Kidney (tissue), 14 donors: ENCODE measurements around the gene ULK4. TPM values are rescaled to one million over a fixed set of nuclear protein-coding genes. Genes with fewer than 3 reads are reported as not detected.

Experiments
- DNase-seq, 5 donors: peaks; one replicate each; pipeline ENCODE4 v3.0.0-alpha.2; 2013 to 2020
- FAIRE-seq: peaks from 2 replicates; lab custom pipeline; 2012; peaks lifted over from hg19 to GRCh38; lab: Jason Lieb, UNC
- H3K27ac ChIP-seq, 2 donors: one replicate each; pipeline ENCODE4 v1.7.0; 2013; ENCODE audit warnings: low read depth in 2 of 2, low read length in 2 of 2, inconsistent platforms in 1 of 2
- H3K27me3 ChIP-seq: one replicate; pipeline ENCODE4 v1.7.1; 2013; ENCODE audit warnings: low read length, inconsistent platforms; ENCODE audit not compliant: control insufficient read depth, insufficient read depth
- H3K36me3 ChIP-seq, 3 donors: one replicate each; pipeline versions ENCODE4 v1.7.0 to v1.7.1; 2013; ENCODE audit warnings: low read length in 3 of 3, control low read depth in 1 of 3, inconsistent platforms in 1 of 3; ENCODE audit not compliant: insufficient read depth in 3 of 3, control insufficient read depth in 2 of 3
- H3K4me1 ChIP-seq, 3 donors: one replicate each; pipeline versions ENCODE4 v1.7.0 to v1.7.1; 2013; ENCODE audit warnings: low read length in 3 of 3, inconsistent platforms in 1 of 3, low read depth in 1 of 3; ENCODE audit not compliant: control insufficient read depth in 2 of 3, insufficient read depth in 2 of 3
- H3K4me3 ChIP-seq, 3 donors: one replicate each; pipeline versions ENCODE4 v1.7.0 to v1.8.1; 2013; ENCODE audit warnings: low read length in 3 of 3, control low read depth in 1 of 3, inconsistent platforms in 1 of 3
- H3K9ac ChIP-seq, 3 donors: one replicate each; pipeline versions ENCODE4 v1.7.0 to v1.7.1; 2013; ENCODE audit warnings: low read length in 3 of 3, control low read depth in 1 of 3, inconsistent platforms in 1 of 3
- H3K9me3 ChIP-seq, 3 donors: one replicate each; pipeline versions ENCODE4 v1.7.0 to v1.7.1; 2013; ENCODE audit warnings: low read length in 3 of 3, control low read depth in 1 of 3, inconsistent platforms in 1 of 3; ENCODE audit not compliant: control insufficient read depth in 2 of 3, insufficient read depth in 1 of 3
- CTCF ChIP-seq: IDR thresholded peaks from 3 replicates; pipeline ENCODE4 v1.5.1; 2012; ENCODE audit warnings: mild to moderate bottlenecking, moderate library complexity, borderline replicate concordance; ENCODE audit not compliant: insufficient read depth; ENCODE audit errors: extremely low read depth
- intact Hi-C: fragments of 100-400 bp; cut with DNase I; formaldehyde crosslinking; loops from one replicate; pipeline ENCODE4 v1.11.1; 2022
- polyA plus RNA-seq: library from polyadenylated mRNA; stranded (reverse); fragments of 350-450 nt; fragmentation: Illumina TruSeq; extraction: RNeasy Lipid Tissue Mini Kit (QIAGEN cat#74804); gene quantifications from one replicate; pipeline ENCODE4 v1.2.3, GENCODE V29; 2014; ENCODE audit warnings: low read depth, low replicate concordance; ENCODE audit not compliant: insufficient read depth
- total RNA-seq: library from RNA; stranded (reverse); fragmentation: NEBNext Ultra II Directional; extraction: Animal tissue kit (Norgen Biotek cat#: 25700); gene quantifications from one replicate; pipeline ENCODE4 v1.2.1, GENCODE V29; 2021
- donor health status: control.
- donor health status: control.
- donor health status: control.
- donor health status: control.
- donor health status: control.
- donor health status: DM: yes; HTN: yes; CAD: no.
- donor health status: Normal renal cell carcinoma (clear cell type).

Gene ULK4
- total and polyA plus RNA-seq, 2 donors from 2014 or later, result 4.6 to 20.5 TPM

- Histone ChIP-seq H3K4me3 (no peak overlapping the region), H3K9me3 (no peaks in the 10 kb centered on the region), H3K36me3 (no peaks in the 10 kb centered on the region), H3K27ac (no peak overlapping the region), H3K9ac (no peak overlapping the region), H3K27me3 (no peaks in the 10 kb centered on the region), H3K4me1 (no peaks in the 10 kb centered on the region)
- FAIRE-seq (no peak), DNase-seq (no peak)
- intact Hi-C loops, result no loop called here
- TF ChIP-seq CTCF, result no peak
Observed at GRCh38 chr3:41302295-41302694, 659.6 kb downstream of the ULK4 start.

GRCh38 chr3:41301548-41301947 is 660.4 kb downstream of the ULK4 start:
- Histone ChIP-seq H3K27ac (no peak overlapping the region), H3K9ac (no peak overlapping the region), H3K4me1 (no peaks in the 10 kb centered on the region), H3K36me3 (no peaks in the 10 kb centered on the region), H3K4me3 (no peak overlapping the region), H3K9me3 (no peaks in the 10 kb centered on the region), H3K27me3 (no peaks in the 10 kb centered on the region)
- DNase-seq (no peak), FAIRE-seq (no peak)
- intact Hi-C loops, result no loop called here
- no peak for TF ChIP-seq CTCF

- Histone ChIP-seq H3K27ac (no peak overlapping the region), H3K4me1 (no peaks in the 10 kb centered on the region), H3K9me3 (no peaks in the 10 kb centered on the region), H3K27me3 (no peaks in the 10 kb centered on the region), H3K9ac (no peak overlapping the region), H3K36me3 (no peaks in the 10 kb centered on the region), H3K4me3 (no peak overlapping the region)
- TF ChIP-seq CTCF, result no peak
- intact Hi-C loops, result no loop called here
- FAIRE-seq, result no peak
- no peak for DNase-seq
Observed at GRCh38 chr3:41299036-41299435, 662.9 kb downstream of the ULK4 start.

GRCh38 chr3:41297750-41298149 is 664.2 kb downstream of the ULK4 start:
- Histone ChIP-seq H3K4me1 (no peaks in the 10 kb centered on the region), H3K9me3 (no peaks in the 10 kb centered on the region), H3K36me3 (no peaks in the 10 kb centered on the region), H3K9ac (no peak overlapping the region), H3K27ac (no peak overlapping the region), H3K4me3 (no peak overlapping the region), H3K27me3 (no peaks in the 10 kb centered on the region)
- TF ChIP-seq CTCF, result no peak
- FAIRE-seq (no peak), DNase-seq (no peak)
- intact Hi-C loops, result no loop called here
